Mesenchymal stem cell (in vitro differentiated cells and primary cell): Measurements from ENCODE around the gene GCK. TPM values are rescaled to one million over a fixed set of nuclear protein-coding genes. Genes with fewer than 3 reads are reported as not detected.

ENCODE experiments used
- DNase-seq: peaks from one replicate; pipeline ENCODE4 v3.0.0-alpha.2; 2013
- H2AFZ ChIP-seq: one replicate; pipeline ENCODE4 v1.6.1; 2013; ENCODE audit warnings: low read depth, mild to moderate bottlenecking, control low read depth, inconsistent platforms, low read length, moderate library complexity
- H2AK5ac ChIP-seq: 2 replicates; pipeline ENCODE4 v1.6.1; 2013; ENCODE audit warnings: low read length, moderate library complexity, mild to moderate bottlenecking, inconsistent platforms; ENCODE audit not compliant: severe bottlenecking
- H2BK120ac ChIP-seq: one replicate; pipeline ENCODE4 v1.6.1; 2013; ENCODE audit warnings: low read depth, mild to moderate bottlenecking, inconsistent platforms, low read length, moderate library complexity
- H2BK12ac ChIP-seq, 2 experiments: one replicate each; pipeline ENCODE4 v1.6.1; 2013; ENCODE audit warnings: inconsistent platforms in 2 of 2, low read length in 2 of 2, mild to moderate bottlenecking in 2 of 2, moderate library complexity in 2 of 2, control low read depth in 1 of 2
- H2BK15ac ChIP-seq: one replicate; pipeline ENCODE4 v1.6.1; 2013; ENCODE audit warnings: mild to moderate bottlenecking, low read depth, inconsistent platforms; ENCODE audit not compliant: poor library complexity, severe bottlenecking
- H2BK5ac ChIP-seq: 2 replicates; pipeline ENCODE4 v1.6.1; 2013; ENCODE audit warnings: low read depth, mild to moderate bottlenecking, low read length, control low read depth, inconsistent platforms; ENCODE audit not compliant: poor library complexity, severe bottlenecking
- H3K14ac ChIP-seq, 2 experiments: one replicate each; pipeline ENCODE4 v1.6.1; 2013; ENCODE audit warnings: inconsistent platforms in 2 of 2, low read length in 2 of 2, control low read depth in 1 of 2, mild to moderate bottlenecking in 1 of 2, moderate library complexity in 1 of 2
- H3K18ac ChIP-seq, 2 experiments: one replicate each; pipeline ENCODE4 v1.6.1; 2013; ENCODE audit warnings: inconsistent platforms in 2 of 2, low read length in 2 of 2, control low read depth in 1 of 2, low read depth in 1 of 2, mild to moderate bottlenecking in 1 of 2
- H3K23ac ChIP-seq, 2 experiments: one replicate each; pipeline ENCODE4 v1.6.1; 2013; ENCODE audit warnings: inconsistent platforms in 2 of 2, low read length in 2 of 2, mild to moderate bottlenecking in 2 of 2, moderate library complexity in 2 of 2, control low read depth in 1 of 2
- H3K27ac ChIP-seq: 2 replicates; pipeline ENCODE4 v1.5.1; 2013; ENCODE audit warnings: mild to moderate bottlenecking, moderate library complexity, low read length, control low read depth, inconsistent platforms; ENCODE audit not compliant: poor library complexity, severe bottlenecking
- H3K27me3 ChIP-seq, 2 experiments: 2 replicates each; pipeline versions ENCODE4 v1.6.1 to v1.7.0; 2013; ENCODE audit warnings: low read length in 2 of 2, mild to moderate bottlenecking in 2 of 2, moderate library complexity in 2 of 2, control low read depth in 1 of 2, inconsistent platforms in 1 of 2; ENCODE audit not compliant: control insufficient read depth in 1 of 2, insufficient read depth in 1 of 2
- H3K36me3 ChIP-seq, 2 experiments: 2 replicates each; pipeline versions ENCODE4 v1.6.1 to v1.7.0; 2013; ENCODE audit warnings: low read length in 2 of 2, control low read depth in 1 of 2, inconsistent platforms in 1 of 2, low read depth in 1 of 2, mild to moderate bottlenecking in 1 of 2; ENCODE audit not compliant: insufficient read depth in 2 of 2, control insufficient read depth in 1 of 2
- H3K4ac ChIP-seq, 2 experiments: one replicate each; pipeline ENCODE4 v1.6.1; 2013; ENCODE audit warnings: inconsistent platforms in 2 of 2, low read length in 2 of 2, mild to moderate bottlenecking in 2 of 2, moderate library complexity in 2 of 2, control low read depth in 1 of 2, low read depth in 1 of 2
- H3K4me1 ChIP-seq: 2 replicates; pipeline ENCODE4 v1.6.1; 2013; ENCODE audit warnings: low read depth, low read length, control low read depth; ENCODE audit not compliant: control insufficient read depth, insufficient read depth
- H3K4me2 ChIP-seq: 2 replicates; pipeline ENCODE4 v1.6.1; 2013; ENCODE audit warnings: low read length, mild to moderate bottlenecking, inconsistent platforms; ENCODE audit not compliant: poor library complexity, severe bottlenecking
- H3K4me3 ChIP-seq, 2 experiments: 2 replicates each; pipeline versions ENCODE4 v1.5.1 to v1.7.0; 2013; ENCODE audit warnings: low read length in 2 of 2, mild to moderate bottlenecking in 2 of 2, control low read depth in 1 of 2, low read depth in 1 of 2; ENCODE audit not compliant: insufficient read depth in 1 of 2
- H3K79me1 ChIP-seq: replicated peaks from 2 replicates; pipeline ENCODE4 v1.6.1; 2013; ENCODE audit warnings: mild to moderate bottlenecking, control low read depth, low read length, inconsistent platforms; ENCODE audit not compliant: poor library complexity, severe bottlenecking
- H3K9ac ChIP-seq: 2 replicates; pipeline ENCODE4 v1.7.0; 2013; ENCODE audit warnings: mild to moderate bottlenecking, low read length, moderate library complexity
- H3K9me3 ChIP-seq: 2 replicates; pipeline ENCODE4 v1.7.0; 2013; ENCODE audit warnings: mild to moderate bottlenecking, low read length; ENCODE audit not compliant: control insufficient read depth
- H4K8ac ChIP-seq: one replicate; pipeline ENCODE4 v1.6.1; 2013; ENCODE audit warnings: inconsistent platforms, mild to moderate bottlenecking, low read length, moderate library complexity
- H4K91ac ChIP-seq: one replicate; pipeline ENCODE4 v1.6.1; 2013; ENCODE audit warnings: mild to moderate bottlenecking, low read length, inconsistent platforms
- WGBS: methylation state at CpG from one replicate; pipeline ENCODE4 v1.1.7; 2013; ENCODE audit warnings: mixed read lengths; 5-methylcytosine and 5-hydroxymethylcytosine counted together
- small RNA-seq: library from polyadenylated mRNA; stranded (forward); fragments of <200 nt; extraction: miRNeasy Mini kit (QIAGEN cat#:217004); gene quantifications from one replicate; pipeline ENCODE3, GENCODE V24; 2013; ENCODE audit warnings: low read depth

GCK gene

GRCh38 chr7:44094883-44095592, 94.2 kb downstream of the GCK start:
- Histone ChIP-seq H3K14ac (no peak overlapping the region), H2AK5ac (no peak overlapping the region), H4K8ac (no peak overlapping the region), H3K9ac (peak overlapping the region; percentile 49), H3K9me3 (no peaks in the 10 kb centered on the region), H2BK120ac (no peak overlapping the region), H3K4ac (no peak overlapping the region), H3K79me1 (no peaks in the 10 kb centered on the region), H3K27me3 (no peaks in the 10 kb centered on the region), H3K4me1 (peaks cover 4% of the 10 kb centered on the region), H3K18ac (no peak overlapping the region), H3K4me3 (no peak overlapping the region), H3K27ac (no peak overlapping the region), H3K23ac (no peak overlapping the region), H3K36me3 (no peaks in the 10 kb centered on the region), H4K91ac (no peak overlapping the region), H2AFZ (no peak overlapping the region), H3K4me2 (no peak overlapping the region), H2BK5ac (no peak overlapping the region), H2BK12ac (no peak overlapping the region), H2BK15ac (no peak overlapping the region)
- DNase-seq = no peak
- 88% methylated on average over 2 of the region's 2 CpGs for WGBS

GRCh38 chr7:44094365-44094764, 94.9 kb downstream of the GCK start:
- no peak overlapping the region for H3K14ac ChIP-seq

More at GRCh38 chr7:44094365-44094764, 94.9 kb downstream of the GCK start:
- WGBS = 71% methylated on average over 2 of the region's 2 CpGs
- Histone ChIP-seq H3K4me3 (no peak overlapping the region), H3K18ac (no peak overlapping the region), H2BK12ac (no peak overlapping the region), H4K8ac (no peak overlapping the region), H2BK5ac (no peak overlapping the region), H3K27ac (no peak overlapping the region), H3K9me3 (no peaks in the 10 kb centered on the region), H3K23ac (no peak overlapping the region), H4K91ac (no peak overlapping the region), H3K4ac (no peak overlapping the region), H3K9ac (peak overlapping the region; percentile 49), H2AK5ac (peak overlapping the region; percentile 52), H3K4me1 (peaks cover 4% of the 10 kb centered on the region), H2AFZ (no peak overlapping the region), H3K79me1 (no peaks in the 10 kb centered on the region), H3K27me3 (no peaks in the 10 kb centered on the region), H3K4me2 (no peak overlapping the region), H2BK120ac (no peak overlapping the region), H3K36me3 (no peaks in the 10 kb centered on the region), H2BK15ac (no peak overlapping the region)
- DNase-seq = no peak

Small RNA genes within 50 kb of the gene (small RNA-seq; reads per million reads assigned to genes)
- not detected for gene RNA5SP230
